Inflammatory macrophage treated with lipopolysaccharide for 1 hour (primary cell): ENCODE data around the gene CIAO3.

Experiments used
- DNase-seq, 2 donors: peaks; one replicate each; pipeline ENCODE4 v3.0.0-alpha.2; 2020 to 2022

CIAO3 gene

GRCh38 chr16:775236-775796 is 34.5 kb upstream of the CIAO3 start:
- DNase-seq, result no peak

- no peak for DNase-seq
Measured at GRCh38 chr16:774086-775001, 33.5 kb upstream of the CIAO3 start.

GRCh38 chr16:772959-773358 is 32.2 kb upstream of the CIAO3 start:
- DNase-seq, result no peak

- no peak for DNase-seq
Measured at GRCh38 chr16:770411-770810, 29.6 kb upstream of the CIAO3 start.

GRCh38 chr16:769934-770333 is 29.1 kb upstream of the CIAO3 start:
- no peak for DNase-seq

- DNase-seq, result no peak
Measured at GRCh38 chr16:769184-769784, 28.5 kb upstream of the CIAO3 start.

GRCh38 chr16:768428-768827 is 27.6 kb upstream of the CIAO3 start:
- no peak for DNase-seq

GRCh38 chr16:767743-768235 is 27.0 kb upstream of the CIAO3 start:
- no peak for DNase-seq

GRCh38 chr16:766820-767640 is 26.2 kb upstream of the CIAO3 start:
- DNase-seq, result no peak

- DNase-seq, result no peak
Measured at GRCh38 chr16:766008-766819, 25.4 kb upstream of the CIAO3 start.

- no peak for DNase-seq
Measured at GRCh38 chr16:765488-765865, 24.7 kb upstream of the CIAO3 start.

GRCh38 chr16:764848-765487 is 24.2 kb upstream of the CIAO3 start:
- DNase-seq, result no peak

- DNase-seq, result no peak
Measured at GRCh38 chr16:764184-764750, 23.5 kb upstream of the CIAO3 start.

- DNase-seq, result no peak
Measured at GRCh38 chr16:763369-764183, 22.8 kb upstream of the CIAO3 start.

- no peak for DNase-seq
Measured at GRCh38 chr16:762595-763268, 21.9 kb upstream of the CIAO3 start.

GRCh38 chr16:761625-762513 is 21.1 kb upstream of the CIAO3 start:
- DNase-seq, result no peak

- no peak for DNase-seq
Measured at GRCh38 chr16:760545-761343, 19.9 kb upstream of the CIAO3 start, which contains the start of gene MSLN. MSLN (plus strand) TSS chr16:760734; CDS start chr16:762681, 1,947 bp downstream.

GRCh38 chr16:760065-760464 is 19.3 kb upstream of the CIAO3 start:
- DNase-seq, result no peak
